ENCODE data around the gene ATF6.

DNA sequence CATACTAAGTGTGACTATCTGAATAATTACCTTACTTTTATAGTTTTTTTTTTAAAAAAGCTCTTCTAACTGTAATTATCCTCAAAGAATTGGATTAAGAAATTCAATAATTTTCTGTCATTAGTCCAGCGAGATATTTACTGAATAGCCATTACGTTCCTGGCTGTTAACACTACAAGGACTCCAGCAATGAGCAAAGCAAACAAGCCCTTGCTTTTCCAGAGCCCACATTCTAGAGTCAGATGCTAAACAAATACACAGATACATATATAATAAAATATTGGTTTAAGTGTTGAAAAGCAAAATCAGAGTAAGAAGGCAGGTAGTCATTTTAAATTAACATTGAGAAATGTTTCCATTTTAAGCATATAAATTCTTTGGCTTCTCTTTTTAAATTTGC, 118.4 kb downstream of the ATF6 start:
- TF ChIP-seq, protein P1, sequence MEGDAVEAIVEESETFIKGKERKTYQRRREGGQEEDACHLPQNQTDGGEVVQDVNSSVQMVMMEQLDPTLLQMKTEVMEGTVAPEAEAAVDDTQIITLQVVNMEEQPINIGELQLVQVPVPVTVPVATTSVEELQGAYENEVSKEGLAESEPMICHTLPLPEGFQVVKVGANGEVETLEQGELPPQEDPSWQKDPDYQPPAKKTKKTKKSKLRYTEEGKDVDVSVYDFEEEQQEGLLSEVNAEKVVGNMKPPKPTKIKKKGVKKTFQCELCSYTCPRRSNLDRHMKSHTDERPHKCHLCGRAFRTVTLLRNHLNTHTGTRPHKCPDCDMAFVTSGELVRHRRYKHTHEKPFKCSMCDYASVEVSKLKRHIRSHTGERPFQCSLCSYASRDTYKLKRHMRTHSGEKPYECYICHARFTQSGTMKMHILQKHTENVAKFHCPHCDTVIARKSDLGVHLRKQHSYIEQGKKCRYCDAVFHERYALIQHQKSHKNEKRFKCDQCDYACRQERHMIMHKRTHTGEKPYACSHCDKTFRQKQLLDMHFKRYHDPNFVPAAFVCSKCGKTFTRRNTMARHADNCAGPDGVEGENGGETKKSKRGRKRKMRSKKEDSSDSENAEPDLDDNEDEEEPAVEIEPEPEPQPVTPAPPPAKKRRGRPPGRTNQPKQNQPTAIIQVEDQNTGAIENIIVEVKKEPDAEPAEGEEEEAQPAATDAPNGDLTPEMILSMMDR (IDR thresholded peaks at IDR 0.05): no peak
- no peak for TF ChIP-seq EZH2 (IDR thresholded peaks at IDR 0.05; ENCODE audit: borderline replicate concordance, insufficient read depth, low read depth, low read length, poor library complexity, severe bottlenecking)
